Epidermal melanocyte (primary cell): ENCODE data around the gene NR1D1.

Source experiments
- DNase-seq: peaks from one replicate; pipeline ENCODE4 v3.0.0; 2011; ENCODE audit warnings: low spot score; ENCODE audit not compliant: insufficient read length

Gene NR1D1

GRCh38 chr17:40063901-40064531, 36.4 kb downstream of the NR1D1 start:
- DNase-seq: no peak

GRCh38 chr17:40063187-40063771, 37.1 kb downstream of the NR1D1 start:
- no peak for DNase-seq

GRCh38 chr17:40062329-40063186, 37.8 kb downstream of the NR1D1 start, which contains the start of gene THRA:
Gene THRA (plus strand): TSS chr17:40062965. CDS start chr17:40074489, 11,524 bp downstream.
- DNase-seq: no peak

GRCh38 chr17:40061609-40062038, 38.8 kb downstream of the NR1D1 start:
- DNase-seq: no peak

- DNase-seq: no peak
Observed at GRCh38 chr17:40060887-40061608, 39.3 kb downstream of the NR1D1 start.

- no peak for DNase-seq
Observed at GRCh38 chr17:40059729-40060475, 40.5 kb downstream of the NR1D1 start.

GRCh38 chr17:40058865-40059264, 41.5 kb downstream of the NR1D1 start:
- no peak for DNase-seq

- no peak for DNase-seq
Observed at GRCh38 chr17:40058186-40058784, 42.1 kb downstream of the NR1D1 start.

- no peak for DNase-seq
Observed at GRCh38 chr17:40056379-40057015, 43.9 kb downstream of the NR1D1 start.
